Epithelial cell of esophagus (primary cell): ENCODE results near the gene KRTAP1-4.
A peak's percentile ranks its signal among the peaks of the same experiment; 100 is the strongest.
"Not testable (repeated sequence)": the region's sequence is repeated elsewhere in the genome, so short reads cannot be mapped to it uniquely, and the experiment has no call there.

Experiments used
- DNase-seq: peaks from one replicate; pipeline ENCODE4 v3.0.0; 2010; ENCODE audit warnings: low read depth
- H3K4me3 ChIP-seq: 2 replicates; pipeline ENCODE4 v1.5.1; 2011; ENCODE audit warnings: mild to moderate bottlenecking, low read length, control low read depth
- TF ChIP-seq, protein P1 (sequence below): IDR thresholded peaks from 2 replicates; pipeline ENCODE4 v1.5.1; 2011; ENCODE audit warnings: low read depth, mild to moderate bottlenecking, low read length, control low read depth, inconsistent platforms; ENCODE audit not compliant: insufficient read depth; ENCODE audit errors: missing control alignments

KRTAP1-4 gene

DNA sequence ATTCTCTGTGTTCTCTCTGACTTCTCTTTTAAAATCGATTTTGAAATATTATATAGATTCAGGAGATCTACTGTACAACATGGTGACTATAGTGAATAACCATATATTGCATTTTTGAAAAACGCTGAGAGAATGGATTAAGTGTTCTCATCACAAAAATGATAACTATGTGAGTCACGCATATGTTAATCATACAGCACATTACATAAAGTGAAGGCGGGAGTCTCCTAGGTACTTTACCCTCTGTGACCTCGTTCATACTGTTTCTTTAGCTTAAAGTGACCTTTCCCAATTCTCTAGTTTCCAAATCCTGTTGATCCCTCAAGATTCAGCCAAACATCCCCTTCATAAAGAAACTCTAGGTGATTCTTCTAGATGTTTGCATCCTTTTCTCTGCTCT is 27.2 kb downstream of the KRTAP1-4 start:
- DNase-seq, result peak; percentile 85
- no peak overlapping the region for H3K4me3 ChIP-seq
- TF ChIP-seq, protein P1, sequence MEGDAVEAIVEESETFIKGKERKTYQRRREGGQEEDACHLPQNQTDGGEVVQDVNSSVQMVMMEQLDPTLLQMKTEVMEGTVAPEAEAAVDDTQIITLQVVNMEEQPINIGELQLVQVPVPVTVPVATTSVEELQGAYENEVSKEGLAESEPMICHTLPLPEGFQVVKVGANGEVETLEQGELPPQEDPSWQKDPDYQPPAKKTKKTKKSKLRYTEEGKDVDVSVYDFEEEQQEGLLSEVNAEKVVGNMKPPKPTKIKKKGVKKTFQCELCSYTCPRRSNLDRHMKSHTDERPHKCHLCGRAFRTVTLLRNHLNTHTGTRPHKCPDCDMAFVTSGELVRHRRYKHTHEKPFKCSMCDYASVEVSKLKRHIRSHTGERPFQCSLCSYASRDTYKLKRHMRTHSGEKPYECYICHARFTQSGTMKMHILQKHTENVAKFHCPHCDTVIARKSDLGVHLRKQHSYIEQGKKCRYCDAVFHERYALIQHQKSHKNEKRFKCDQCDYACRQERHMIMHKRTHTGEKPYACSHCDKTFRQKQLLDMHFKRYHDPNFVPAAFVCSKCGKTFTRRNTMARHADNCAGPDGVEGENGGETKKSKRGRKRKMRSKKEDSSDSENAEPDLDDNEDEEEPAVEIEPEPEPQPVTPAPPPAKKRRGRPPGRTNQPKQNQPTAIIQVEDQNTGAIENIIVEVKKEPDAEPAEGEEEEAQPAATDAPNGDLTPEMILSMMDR, result no peak

DNA sequence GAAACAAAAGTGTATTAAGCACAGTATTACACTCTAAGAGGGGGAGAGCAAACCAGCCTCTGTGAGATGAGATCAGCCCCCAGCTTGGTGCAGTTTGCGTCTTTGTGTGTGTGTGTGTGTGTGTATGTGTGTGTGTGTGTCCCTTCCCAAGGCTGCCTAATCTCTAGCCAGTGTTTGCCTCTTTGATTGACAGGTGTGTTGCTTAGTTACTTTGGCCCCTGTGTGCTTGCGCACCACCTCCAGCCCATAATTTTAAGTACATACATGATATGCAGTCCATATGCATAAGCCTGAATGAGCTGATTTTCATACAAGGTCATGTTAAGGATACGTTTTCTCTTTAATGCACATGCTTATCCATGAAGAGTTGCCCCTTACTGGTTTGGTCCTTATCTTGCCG is 28.2 kb downstream of the KRTAP1-4 start:
- TF ChIP-seq, protein P1, result no peak
- no peak for DNase-seq
- no peak overlapping the region for H3K4me3 ChIP-seq

DNA sequence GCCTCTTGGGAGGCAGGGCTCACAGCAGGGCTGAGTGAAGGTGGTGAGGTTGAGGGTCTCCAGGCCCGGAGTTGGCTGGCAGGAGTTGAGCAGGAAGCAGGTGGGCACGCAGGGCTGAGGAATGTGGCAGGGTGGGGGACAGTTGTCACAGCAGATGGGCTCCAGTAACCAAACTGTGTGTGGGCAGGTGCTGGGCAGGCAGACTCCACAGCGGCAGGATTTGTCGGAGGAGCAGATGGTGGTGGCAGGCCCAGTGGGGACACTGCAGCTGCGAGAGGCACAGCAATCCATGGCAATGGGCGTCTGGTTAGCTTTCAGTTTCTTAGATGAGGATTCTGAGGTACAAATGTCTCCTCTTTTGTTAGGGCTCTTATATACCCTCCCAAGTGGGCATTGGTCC is 30.4 kb downstream of the KRTAP1-4 start, which contains the start of gene KRTAP3-2:
TSS of gene KRTAP3-2 (minus strand) at position 344 of the 400 bp plus-strand sequence. CDS start at position 291, 53 bp downstream.
- DNase-seq, H3K4me3 ChIP-seq: not testable (repeated sequence)

DNA sequence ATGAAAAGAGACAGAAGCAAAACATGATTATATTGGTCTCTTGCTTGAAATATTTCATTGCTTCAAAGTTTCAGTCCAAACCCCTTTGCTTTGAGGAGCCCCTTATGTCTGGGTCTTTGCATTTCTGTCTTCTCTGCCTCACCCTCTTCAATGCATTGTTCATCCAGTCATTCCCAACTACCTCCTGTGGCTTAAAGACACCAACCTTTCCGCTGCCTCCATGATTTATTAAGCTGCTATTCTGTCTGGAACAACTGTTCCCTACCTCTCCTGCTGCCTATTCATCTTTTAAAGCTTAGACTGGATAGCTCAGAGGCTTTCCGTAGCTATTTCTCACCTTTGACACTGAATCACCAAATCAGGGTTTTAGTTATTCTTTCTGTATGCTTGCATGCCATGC is 32.6 kb downstream of the KRTAP1-4 start:
- TF ChIP-seq, protein P1, result no peak
- H3K4me3 ChIP-seq, result no peak overlapping the region
- DNase-seq, result no peak

DNA sequence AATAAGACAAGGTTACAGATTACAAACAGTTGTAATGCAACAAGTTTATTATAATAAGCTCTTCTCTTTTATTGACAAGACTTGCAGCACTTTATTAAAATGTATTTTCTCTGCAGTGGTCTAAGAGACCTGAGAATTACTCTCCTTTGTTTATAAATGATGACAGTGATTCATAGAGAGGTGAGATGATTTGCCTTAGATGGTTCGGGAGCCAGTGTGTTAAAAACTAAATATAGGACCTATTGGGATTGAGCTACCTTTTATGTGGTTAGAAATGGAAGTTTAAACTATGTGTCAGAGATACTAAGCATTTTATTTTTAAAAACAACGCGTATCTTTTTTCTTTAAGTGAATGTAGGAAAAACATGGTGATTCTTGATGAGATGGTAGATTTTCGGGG is 33.2 kb downstream of the KRTAP1-4 start:
- TF ChIP-seq, protein P1, result no peak
- no peak overlapping the region for H3K4me3 ChIP-seq
- no peak for DNase-seq

DNA sequence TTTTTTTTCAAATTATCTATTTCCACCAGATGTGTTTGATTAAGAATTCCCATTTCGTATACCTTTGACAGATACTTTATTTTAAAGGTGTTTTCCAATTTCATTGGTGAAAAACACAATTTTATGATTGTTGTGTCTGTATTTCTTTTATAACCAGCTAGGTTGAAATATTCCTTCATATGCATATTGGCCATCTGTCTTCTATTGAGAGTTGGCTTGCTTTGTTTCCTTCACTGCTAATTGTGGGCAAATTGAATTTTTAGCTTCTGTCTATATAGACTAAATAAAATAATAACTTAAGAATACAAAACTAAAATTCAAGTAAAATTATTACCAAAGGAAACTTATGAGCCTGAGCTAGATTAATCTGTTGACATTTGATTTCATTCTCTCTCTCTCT is 34.9 kb downstream of the KRTAP1-4 start:
- H3K4me3 ChIP-seq, result no peak overlapping the region
- TF ChIP-seq, protein P1, result no peak
- DNase-seq, result no peak

DNA sequence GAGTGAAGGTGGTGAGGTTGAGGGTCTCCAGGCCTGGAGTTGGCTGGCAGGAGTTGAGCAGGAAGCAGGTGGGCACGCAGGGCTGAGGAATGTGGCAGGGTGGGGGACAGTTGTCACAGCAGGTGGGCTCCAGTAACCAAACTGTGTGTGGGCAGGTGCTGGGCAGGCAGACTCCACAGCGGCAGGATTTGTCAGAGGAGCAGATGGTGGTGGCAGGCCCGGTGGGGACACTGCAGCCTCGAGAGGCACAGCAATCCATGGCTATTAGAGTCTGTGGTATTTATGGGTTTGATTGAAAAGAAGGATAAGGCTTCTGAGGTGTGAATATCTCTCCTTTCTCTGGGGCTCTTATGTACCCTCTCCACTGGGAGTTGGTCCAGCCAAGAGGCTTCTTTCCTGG is 36.2 kb downstream of the KRTAP1-4 start, which contains the start of gene KRTAP3-3:
TSS of gene KRTAP3-3 (minus strand) at position 326 of the 400 bp plus-strand sequence. CDS start at position 259, 67 bp downstream.
- no peak within 1 kb of the TSS for H3K4me3 ChIP-seq
- no peak for DNase-seq
- TF ChIP-seq, protein P1, result no peak
